GM18507 (cell line): ENCODE measurements around the gene RERE.
"Not testable (repeated sequence)": the region's sequence is repeated elsewhere in the genome, so short reads cannot be mapped to it uniquely, and the experiment has no call there.

ENCODE experiments used
- DNase-seq: peaks from one replicate; pipeline ENCODE4 v3.0.0; 2011; ENCODE audit warnings: low read depth; ENCODE audit not compliant: insufficient read length; ENCODE audit errors: extremely low spot score
- FAIRE-seq: peaks from 2 replicates; lab custom pipeline; 2011; peaks lifted over from hg19 to GRCh38; lab: Jason Lieb, UNC

Gene RERE

DNA sequence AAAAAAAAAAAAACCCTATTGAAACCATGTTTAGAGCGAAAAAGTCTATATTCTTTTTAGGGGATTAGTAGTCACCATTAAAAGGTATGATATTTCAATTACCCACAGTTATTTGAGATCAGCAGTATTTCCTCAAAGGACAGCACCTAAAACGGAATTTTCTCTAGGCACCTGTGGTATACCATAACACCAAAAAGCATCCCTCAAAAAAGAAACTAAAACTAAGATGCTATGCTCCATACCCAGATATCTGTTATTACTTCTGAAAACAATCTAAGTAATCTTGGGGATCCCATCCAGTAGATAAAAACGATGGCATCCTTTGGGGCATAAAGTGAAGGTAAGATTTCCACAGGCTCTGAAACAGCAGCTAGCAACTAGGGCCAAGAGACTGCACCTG is 89.0 kb downstream of the RERE start:
- FAIRE-seq = peak; percentile 31

DNA sequence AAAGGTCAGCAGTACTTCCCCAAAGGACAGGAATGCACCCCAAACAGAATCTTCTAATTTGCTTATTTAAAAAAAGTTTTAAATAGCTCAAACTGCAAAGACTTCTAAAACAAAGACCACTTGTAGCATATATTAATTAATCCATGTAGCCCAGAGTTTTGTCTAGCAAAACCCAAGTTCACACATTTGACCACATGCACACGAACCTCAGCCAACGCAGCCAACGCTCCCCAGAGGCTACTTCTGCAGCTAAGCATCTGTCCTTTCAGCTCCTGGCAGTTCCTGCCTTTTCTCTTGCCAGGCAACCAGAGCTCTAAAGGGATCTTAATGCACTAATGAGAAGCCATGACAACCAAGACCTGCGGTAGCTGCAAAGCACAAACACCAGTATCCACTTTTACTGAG is 89.6 kb downstream of the RERE start:
- FAIRE-seq (peak; percentile 62), DNase-seq (no peak)

More for the DNA sequence above, 89.0 kb downstream of the RERE start:
- DNase-seq = no peak

DNA sequence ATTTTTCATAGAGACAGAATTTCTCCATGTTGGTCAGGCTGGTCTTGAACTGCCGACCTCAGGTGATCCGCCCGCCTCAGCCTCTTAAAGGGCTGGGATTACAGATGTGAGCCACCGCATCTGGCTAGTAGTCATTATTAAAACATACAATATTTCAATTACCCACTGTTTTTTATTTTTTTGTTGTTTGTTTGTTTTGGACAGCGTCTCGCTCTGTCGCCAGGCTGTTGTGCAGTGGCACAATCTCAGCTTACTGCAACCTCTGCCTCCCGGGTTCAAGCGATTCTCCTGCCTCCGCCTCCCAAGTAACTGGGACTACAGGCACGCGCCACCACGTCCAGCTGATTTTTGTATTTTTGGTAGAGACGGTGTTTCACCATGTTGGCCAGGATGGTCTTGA is 90.1 kb downstream of the RERE start:
- FAIRE-seq, DNase-seq: not testable (repeated sequence)

DNA sequence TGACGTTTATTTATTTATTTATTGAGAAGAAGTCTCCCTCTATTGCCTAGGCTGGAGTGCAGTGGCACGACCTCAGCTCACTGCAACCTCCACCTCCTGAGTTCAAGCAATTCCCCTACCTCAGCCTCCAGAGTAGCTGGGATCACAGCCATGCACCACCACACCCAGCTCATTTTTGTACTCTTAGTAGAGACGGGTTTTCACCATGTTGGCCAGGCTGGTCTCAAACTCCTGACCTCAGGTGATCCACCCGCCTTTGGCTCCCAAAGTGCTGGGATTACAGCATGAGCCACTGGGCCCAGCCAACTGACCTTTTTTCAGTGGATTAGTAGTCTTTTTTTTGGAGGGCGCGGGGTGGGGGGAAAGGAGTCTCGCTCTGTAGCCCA is 90.6 kb downstream of the RERE start:
- DNase-seq, FAIRE-seq: not testable (repeated sequence)

DNA sequence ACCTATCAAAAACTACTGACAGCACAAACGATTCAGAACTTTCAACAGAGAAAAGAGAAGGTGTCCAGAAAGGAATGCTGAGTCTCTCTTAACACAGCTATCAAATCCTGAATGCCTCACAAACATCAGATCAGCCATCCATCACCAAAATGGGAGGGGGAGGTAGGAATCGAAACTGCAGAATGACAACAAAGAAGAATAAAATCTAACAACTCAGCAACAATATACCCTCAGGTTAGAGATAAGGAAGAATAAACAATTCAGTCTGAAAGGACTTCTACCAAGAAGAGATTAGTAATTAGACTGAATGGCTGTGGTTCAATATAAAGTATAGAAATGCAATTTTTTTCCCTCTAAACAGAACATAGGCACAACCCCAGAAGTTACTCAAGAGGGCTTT is 94.4 kb downstream of the RERE start:
- peak; percentile 15 for FAIRE-seq

DNA sequence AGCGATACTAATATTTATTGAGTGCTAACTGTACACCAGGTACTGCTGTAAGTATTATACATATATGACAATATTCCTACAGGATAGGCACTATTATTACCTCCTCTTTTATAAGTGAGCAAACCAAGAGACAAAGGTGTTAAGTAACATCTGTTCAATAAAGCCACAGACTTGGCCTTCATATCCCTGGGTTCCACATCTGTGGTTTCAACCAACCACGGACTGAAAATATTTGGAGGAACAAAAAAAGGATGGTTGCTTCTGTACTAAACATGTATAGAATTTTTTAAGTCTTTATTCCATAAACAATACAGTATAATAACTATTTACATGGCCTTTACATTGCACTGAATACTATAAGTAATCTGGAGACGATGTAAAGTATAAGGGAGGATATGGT is 95.1 kb downstream of the RERE start:
- FAIRE-seq = no peak
- DNase-seq = no peak

More for the DNA sequence above, 94.4 kb downstream of the RERE start:
- no peak for DNase-seq

DNA sequence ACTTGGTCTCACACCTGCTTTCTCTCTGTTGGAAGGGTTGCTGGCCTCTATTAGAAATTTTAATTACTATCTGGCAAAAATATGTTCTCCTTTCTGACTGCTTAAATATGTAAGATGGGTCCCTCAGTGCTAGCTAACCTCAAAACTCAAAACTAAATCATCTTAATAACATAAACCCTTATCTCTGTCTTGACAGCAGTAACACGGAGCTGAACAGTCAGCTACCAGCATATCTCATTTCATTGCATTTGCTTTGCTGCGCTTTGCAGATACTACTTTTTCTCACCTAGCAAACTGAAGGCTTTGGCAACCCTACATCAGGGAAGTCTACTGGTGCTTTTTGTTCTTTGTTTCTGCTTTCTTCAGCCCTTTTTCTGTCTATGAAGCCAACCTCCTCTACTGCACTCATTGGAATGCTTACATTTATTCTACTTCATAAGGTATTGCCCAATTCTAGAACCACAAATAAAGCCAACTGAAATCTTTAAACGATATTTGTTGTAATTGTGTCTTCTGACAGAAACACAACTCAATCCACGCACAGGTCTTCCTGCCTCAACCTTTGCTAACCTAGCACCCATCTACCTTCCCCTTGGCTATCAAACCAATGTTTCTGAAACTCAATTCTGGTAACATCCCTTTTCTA is 95.6 kb downstream of the RERE start:
- no peak for DNase-seq
- no peak for FAIRE-seq

DNA sequence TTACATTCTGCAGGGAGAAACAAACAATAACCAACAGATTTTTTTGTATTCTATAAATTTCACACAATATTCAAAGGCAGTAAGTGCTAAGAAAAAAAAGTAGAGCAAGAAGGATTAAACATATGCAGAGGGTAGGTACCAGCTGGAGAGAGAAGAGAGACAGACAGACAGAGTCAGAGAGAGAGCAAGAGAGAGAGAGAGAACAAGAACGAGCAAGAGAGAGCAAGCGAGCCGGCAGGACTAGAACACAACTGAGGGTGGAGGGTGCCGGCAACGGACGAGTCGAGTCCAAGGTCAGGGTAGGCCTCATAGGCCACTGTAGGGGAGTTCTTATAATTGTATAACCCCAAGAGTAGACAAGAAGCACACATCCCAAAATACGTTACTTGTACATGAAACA is 97.1 kb downstream of the RERE start:
- no peak for FAIRE-seq

DNA sequence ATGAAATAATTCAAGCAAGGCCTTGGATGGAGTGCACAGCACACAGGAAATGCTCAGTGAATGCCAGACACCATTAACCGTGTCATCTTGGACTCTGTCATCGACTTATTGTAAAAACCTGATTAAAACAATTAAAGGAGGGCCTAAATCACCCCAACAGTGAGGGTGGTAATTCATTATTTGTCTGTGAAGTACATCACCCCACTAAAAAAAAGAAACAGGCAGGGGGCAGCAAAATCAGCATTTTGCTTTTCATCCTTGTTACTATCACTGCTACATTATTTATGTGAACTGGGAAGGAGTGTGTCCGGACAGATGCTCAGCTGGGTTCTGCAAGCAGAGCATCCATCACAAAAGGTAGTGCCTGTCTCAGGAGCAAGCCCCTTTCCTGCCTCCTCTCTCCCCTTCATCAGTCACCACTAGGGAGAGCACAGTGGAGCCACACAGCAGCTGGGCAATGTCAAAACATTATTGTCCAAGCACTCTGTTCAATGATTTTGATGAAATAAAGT is 98.5 kb downstream of the RERE start:
- FAIRE-seq = no peak
- no peak for DNase-seq

More for the DNA sequence above, 97.1 kb downstream of the RERE start:
- DNase-seq = no peak

DNA sequence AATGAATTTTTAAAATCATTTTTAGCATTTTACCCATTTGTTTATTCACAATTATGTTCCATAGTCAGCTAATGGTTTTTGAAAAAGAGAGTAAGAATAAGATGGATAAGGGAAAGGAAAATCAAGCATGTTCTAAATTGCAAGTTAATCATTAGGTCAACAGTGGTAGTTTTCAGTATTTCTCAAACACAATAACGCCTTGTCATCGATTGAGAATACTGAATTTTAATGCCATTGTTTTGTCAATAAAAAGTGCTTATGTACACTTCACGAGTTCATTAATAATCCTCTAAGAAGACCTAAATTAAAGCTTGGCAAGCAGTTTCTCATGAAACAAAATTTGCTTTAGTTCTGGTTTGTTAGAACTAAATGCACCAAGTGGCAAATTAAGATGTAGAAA is 100.3 kb downstream of the RERE start:
- DNase-seq (no peak), FAIRE-seq (no peak)

DNA sequence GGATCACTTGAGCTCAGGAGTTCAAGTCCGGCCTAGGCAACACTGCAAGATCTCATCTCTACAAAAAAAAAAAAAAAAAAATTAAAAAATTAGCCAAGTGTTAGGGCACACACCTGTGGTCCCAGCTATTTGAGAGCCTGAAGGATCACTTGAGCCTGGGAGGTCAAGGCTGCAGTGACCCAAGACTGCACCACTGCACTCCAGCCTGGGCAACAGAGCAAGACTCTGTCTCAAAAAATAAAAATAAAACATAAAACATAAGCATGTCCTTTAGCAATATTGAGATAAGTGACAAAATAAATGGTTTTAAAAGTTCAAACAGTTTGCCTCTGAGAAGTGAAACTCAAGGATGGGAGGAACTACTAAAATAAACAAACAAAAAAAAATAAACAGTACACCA is 101.2 kb downstream of the RERE start:
- FAIRE-seq (no peak), DNase-seq (no peak)

DNA sequence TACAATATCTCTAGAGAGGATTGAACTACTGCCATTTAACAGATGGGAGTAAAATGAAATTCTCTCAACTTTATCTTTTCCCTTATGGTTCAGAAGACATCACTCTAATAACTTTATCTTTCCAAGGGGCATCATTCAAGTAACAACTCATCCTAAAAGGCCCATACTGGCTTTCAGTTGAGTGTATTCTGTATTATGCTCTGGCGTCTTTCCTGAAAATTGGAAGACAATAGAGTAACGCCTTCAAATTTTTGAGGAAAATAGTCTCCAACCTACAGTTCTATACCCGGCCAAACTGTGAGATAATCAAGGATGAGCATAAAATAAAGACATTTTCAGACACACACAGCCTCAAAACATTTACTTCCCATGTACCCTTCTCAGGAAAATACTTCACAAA is 103.3 kb downstream of the RERE start:
- FAIRE-seq (no peak), DNase-seq (no peak)

DNA sequence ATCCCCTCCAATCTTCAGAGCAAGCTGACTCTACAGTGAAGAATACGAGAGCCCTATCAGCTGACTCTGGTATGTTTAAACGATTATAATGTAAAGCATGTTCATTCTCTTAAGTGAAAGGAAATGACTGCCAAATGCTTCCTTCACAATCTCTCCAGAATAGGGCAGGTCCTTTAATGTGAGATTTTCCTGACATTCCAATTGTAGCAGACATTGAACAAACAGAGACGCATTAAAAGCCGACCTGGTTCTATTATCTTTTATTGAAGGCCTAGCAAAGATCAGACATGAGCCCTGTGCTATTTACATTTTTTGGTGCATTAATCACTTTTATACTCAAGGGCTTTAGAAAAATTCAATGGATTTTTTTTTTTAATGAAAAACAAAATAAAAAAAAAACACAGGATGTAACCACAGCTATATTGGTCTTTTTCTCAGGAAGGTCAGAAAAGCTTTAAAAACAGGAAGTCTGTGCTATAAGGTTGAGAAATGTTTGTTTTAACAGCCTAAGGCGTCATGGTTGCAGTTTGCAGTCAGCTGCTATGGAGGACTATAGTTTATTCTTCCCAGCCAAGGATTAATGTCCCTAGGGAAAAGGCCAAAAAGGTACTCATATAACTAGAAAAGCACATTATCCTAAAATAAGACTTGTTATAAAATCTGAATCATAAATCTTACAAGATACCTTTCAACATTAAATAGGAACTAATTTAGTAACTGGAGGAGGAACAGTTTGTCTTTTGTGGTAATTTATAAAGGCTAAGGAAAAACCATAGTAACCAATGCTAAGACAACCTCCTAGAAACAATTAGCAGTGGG is 104.8 kb downstream of the RERE start:
- DNase-seq (no peak), FAIRE-seq (peak; percentile 69)

DNA sequence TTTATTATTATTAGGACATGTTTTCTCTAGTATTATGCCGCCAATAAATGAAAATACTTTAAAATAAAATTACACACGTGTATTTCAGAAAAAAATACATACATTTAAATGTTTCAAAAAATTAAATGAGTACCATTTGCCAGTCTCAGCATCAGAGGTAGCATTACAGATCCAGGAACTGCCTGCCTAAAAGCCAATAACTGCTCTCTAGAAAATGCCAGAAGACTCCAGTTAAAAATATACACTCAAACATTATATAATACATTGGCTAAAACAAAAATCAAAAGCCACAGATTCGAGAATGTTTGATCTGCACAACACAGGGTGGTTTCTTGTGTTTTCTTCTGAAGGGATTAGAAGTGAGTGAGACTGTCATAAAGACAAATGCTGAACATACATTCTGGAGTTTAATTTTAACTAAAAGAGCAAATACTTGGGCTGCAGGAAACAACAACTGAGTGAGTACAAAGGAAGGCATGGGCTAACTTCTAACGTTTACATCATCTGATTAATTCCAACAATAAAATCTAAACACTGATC is 105.5 kb downstream of the RERE start:
- FAIRE-seq (peak; percentile 76), DNase-seq (no peak)

DNA sequence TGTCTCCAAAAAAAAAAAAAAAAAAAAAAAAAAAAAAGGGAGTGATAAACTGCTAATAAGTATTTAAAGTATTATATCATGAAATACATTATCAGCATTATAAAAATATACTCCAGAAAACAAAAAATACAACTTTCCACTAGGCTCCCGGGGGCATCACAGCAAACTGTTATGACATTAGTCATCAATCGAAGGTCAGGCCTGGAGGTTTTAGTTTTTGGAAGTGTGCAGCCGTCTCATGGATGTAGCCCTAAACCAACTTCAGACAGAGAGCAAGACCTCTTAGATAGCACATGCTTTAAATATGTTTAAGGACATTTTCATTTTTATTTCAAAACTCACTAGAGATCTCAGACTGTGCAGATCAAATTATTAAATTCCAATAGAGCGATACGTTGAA is 106.3 kb downstream of the RERE start:
- DNase-seq (no peak), FAIRE-seq (no peak)

DNA sequence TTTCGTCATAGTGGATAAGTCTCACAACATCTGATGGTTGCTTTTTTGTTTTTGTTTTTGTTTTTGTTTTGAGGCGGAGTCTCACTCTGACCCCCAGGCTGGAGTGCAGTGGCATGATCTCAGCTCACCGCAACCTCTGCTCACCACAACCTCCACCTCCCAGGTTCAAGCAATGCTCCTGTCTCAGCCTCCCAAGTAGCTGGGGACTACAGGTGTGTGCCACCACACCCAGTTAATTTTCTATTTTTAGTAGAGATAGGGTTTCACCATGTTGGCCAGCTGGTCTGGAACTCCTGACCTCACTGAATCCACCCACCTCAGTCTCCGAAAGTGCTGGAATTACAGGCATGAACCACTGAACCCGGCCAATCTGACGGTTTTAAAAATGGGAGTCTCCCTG is 109.2 kb downstream of the RERE start:
- no peak for DNase-seq
- no peak for FAIRE-seq

DNA sequence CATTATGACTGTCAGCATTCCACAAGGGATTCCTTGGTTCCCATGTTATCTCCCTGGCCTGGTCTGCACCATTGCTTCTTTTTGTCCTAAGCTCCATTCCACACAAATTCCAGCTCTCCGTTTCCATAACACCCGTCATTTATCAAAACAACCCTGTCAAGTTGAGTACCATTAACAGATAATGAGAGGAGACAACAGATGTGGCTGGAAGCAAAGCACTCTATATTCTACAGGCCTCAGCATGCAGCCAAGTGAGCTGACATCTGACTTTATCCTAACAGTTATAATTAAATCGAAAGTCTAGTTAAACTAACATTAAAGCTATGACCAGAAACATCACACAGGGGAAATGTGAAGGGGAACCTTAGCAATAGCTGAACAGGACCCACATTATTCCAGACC is 110.4 kb downstream of the RERE start:
- FAIRE-seq (no peak), DNase-seq (no peak)

DNA sequence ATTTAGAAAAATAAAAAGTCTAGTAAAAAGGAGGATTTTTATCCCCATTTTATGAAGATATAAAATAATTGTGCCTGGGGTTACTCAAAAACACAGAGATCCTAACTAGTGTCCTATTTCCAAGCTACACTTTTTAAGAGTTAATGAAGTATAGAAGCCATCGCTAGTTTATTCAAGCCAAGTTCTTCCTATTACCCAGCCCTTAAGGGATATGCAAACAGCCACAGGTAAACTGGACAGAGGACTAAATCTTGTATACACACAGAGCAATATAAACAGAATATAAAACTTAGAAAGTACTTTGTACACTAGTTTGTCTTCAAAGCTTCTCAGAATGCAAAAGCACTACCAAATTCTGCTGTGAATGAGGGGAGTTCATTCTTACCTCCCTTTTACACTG is 111.1 kb downstream of the RERE start:
- FAIRE-seq (no peak), DNase-seq (no peak)

DNA sequence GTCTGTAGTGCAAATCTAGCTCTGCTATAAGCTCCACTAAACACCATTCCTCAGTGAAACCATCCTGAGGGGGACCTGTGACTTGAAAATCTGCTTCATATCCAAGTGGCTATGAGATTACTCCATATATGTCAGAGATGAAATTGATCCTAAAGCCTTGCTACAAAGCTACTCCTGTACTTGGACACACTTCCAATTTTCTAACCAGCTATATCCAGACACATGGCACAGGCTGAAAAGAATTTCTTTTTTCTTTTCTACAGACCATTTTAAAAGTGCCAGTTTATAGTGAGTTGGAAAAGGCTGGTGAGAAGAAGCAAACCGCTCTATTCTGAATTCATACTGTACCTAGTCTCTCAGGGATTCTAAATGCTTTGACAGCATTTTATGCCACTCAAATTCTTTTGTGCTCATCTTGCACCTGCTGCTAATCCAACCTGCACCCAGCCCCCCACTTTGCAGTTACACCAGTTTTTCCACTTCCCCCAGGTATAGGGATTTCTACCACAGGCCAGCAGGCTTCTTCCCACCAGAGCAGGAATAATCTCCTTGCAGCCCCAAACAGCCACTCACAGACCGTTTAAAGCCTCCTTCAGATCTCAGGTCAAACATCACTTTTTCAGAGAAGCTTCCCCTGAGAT is 112.5 kb downstream of the RERE start:
- FAIRE-seq = no peak
- DNase-seq = no peak
